GM21515 (cell line): ENCODE results near the gene TAB3.

Experiments used
- ATAC-seq: cut with Tn5 transposase; IDR thresholded peaks from one replicate; pipeline ENCODE4 v1.9.1; 2021; ENCODE audit not compliant: unreplicated experiment

The TAB3 gene, protein sequence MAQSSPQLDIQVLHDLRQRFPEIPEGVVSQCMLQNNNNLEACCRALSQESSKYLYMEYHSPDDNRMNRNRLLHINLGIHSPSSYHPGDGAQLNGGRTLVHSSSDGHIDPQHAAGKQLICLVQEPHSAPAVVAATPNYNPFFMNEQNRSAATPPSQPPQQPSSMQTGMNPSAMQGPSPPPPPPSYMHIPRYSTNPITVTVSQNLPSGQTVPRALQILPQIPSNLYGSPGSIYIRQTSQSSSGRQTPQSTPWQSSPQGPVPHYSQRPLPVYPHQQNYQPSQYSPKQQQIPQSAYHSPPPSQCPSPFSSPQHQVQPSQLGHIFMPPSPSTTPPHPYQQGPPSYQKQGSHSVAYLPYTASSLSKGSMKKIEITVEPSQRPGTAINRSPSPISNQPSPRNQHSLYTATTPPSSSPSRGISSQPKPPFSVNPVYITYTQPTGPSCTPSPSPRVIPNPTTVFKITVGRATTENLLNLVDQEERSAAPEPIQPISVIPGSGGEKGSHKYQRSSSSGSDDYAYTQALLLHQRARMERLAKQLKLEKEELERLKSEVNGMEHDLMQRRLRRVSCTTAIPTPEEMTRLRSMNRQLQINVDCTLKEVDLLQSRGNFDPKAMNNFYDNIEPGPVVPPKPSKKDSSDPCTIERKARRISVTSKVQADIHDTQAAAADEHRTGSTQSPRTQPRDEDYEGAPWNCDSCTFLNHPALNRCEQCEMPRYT

DNA sequence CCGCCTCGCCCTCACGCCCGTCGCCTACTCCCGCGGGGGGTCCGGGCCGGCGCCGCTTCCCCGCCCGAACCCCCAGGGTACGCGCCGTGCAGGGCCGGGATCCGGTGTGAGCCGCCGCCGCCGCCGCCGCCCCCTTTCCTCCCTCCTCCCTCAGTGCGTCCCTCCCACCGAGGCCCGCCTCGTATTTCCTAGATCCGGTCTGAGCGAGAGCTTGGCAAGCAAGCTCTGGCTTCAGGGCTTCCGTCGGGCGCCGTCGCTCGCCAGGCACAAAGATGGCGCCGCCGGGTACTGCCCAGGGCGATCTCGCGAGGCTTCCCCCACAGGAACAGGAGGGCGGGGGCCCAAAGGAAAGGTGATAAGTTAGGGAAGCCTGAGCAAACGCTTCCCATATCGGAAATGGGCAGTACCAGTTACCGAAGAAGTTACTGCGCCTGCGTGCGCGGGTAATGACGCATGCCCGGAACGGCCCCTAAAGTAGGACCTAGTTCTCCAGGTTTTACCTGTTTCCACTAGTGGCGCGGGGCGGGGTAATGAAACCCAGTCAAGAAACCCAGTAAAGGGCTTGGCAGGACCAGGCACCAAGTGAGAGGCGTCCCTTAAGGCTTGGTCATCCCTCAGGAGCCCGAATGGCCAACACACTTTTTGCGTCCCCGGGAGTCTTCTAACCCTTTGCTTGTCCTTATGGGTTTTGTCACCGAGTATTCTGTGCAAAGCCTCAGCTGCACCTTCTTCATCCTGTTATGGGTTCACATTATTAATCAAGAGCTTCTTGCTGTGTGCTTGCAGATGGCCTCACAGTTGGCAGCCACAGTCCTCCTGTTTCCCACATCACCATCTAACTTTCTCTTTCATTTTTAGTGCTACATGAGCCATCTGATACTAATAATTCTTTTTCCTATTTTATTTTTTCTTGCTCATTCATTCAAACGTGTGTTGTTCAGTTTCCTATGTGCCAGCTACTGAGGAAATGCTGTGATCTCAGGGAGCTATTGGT, at the start of gene TAB3:
Gene TAB3 (minus strand): TSS at position 108 of the 994 bp plus-strand sequence. CDS start 29,666 bp downstream, outside the sequence.
- ATAC-seq, result peak; percentile 94

DNA sequence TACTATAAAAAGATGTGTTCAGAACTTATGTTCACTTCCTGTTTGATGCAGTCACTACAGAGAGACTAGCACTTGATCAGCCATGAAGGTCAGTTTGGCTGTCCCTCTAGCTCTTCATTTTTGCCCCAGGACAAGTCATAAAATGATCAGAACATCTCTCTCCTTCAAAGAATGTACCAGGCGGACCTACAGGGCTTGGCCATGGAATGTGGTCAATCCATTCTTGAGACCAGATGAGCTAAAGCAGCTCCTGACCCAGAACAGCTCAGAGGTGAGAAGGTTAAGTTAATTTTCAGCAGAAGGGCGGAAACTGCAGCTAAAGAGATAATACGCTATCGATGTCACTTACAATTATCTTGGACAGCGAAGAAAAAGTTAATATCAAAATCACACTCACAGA, 49.2 kb upstream of the TAB3 start:
- ATAC-seq, result no peak

DNA sequence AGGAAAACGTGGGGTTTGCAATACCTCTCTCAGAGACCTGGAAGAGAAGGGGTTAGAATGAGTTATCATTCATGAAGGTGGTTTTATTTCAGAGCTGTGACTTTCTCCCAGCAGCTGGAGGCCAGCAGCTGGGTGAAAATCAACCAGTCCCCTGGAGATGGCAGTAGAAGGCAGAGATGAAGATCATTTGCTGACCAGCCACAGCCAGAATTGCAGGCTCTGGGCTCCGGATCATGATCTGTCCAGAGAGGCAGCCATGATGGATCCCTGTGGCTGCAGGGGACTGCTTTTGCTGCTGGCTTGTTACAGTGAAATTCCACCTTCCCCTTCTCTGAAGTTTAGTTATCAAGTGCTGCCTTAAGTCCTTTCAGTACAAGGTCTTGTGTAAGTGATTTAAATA, 46.9 kb upstream of the TAB3 start:
- no peak for ATAC-seq

DNA sequence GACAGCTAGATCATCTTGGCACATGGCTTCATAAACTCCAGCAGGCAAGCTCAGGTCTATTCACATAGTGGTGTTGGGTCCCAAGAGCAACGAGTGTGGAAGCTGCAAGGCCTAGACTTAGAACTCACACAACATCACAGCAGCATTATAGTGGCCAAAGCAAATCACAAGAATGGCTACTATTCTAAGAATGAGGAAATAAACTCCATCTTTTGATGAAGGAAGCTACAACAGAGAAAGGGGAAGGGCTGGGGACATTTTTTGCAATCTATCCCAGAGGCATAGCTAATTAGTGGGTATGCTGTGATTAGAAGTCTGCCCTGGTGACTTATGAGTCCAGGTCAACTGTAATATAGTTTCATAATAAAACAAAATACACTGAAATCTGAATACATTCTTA, 42.9 kb upstream of the TAB3 start:
- ATAC-seq, result no peak

DNA sequence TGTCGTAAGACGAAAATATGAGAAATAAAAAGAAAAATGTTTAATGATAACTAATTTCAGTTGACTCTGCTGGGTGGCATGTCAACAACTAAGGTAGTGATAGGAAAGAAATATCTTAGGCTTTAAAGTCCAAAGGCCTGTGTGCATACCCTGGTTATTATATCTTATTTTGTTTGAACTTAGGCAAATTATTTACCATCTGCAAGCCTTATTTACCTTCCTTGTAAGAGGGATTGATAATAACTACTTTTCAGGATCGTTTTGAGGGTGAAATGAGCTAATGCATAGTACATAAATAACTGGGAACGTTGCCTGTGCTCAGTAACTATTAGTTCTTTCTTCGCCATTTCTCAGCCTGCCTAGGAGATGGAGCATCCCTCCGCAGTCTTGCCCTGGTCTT, 41.6 kb upstream of the TAB3 start:
- ATAC-seq, result no peak

DNA sequence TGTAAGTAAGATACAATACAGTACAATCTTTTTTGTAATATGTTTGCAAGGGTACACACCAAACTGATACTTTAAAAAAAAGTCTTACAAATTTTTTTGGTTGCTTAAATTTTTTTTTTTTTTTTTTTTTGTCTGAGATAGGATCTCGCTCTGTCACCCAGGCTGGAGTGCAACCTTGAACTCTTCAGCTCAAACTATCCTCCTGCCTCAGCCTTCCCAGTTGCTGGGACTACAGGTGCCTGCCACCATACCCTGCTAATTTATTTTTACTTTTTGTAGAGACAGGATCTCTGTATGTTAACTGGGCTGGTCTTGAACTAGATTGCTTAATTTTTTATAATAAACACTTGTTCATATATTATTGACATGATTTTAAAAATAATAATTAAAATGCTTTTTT, 41.1 kb upstream of the TAB3 start:
- no peak for ATAC-seq

DNA sequence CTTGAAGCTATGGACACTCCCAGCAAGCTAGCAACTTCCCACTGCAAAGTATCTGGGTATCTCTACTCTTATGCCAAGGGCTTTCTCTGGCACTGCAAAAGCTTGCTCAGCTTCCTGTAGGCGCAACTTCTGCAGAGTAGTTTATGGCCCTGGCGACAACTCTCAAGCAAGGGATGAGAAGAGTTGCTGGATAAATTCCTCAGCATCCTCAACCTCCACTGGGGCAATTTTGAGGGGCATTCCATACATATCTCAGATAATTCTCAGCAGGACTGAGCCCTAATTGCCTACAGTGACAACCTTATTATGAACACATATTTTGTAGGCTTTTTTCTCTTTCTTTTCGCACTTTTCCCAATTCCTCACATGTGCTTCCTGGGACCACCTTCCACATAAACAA, 31.2 kb upstream of the TAB3 start:
- no peak for ATAC-seq

DNA sequence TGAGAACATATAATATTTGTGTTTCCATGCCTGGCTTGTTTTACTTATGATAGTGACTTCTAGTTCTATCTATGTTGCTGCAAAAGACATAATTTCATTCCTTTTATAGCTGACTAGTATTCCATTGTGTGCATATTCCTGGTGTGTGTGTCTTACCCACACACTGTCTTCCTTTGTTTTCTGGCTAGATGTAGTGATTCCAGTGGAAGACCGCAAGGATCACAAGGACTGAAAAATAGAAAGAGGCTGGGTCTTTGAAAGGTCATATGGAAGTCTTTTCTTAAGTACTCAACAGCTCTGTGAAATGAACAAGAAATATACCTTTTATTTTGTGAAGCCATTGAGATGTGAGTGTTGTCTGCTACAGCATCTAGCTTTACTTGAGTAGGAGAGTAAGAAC, 29.4 kb upstream of the TAB3 start:
- no peak for ATAC-seq

DNA sequence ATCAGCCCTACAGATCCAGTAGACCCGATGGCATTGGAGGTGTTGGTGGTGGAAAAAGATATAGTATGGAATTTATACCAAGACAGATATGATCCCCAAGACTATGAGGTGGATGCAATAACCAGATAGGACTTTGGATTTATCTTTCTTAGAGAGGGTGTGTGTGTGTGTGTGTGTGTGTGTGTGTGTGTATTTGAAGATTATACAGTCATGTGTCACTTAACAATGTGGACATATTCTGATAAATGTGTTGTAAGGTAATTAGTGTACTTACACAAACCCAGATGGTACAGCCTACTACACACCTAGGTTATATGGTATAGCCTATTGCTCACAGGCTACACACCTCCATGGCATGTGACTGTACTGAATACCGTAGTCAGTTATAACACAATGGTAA, 24.4 kb upstream of the TAB3 start:
- ATAC-seq, result no peak

DNA sequence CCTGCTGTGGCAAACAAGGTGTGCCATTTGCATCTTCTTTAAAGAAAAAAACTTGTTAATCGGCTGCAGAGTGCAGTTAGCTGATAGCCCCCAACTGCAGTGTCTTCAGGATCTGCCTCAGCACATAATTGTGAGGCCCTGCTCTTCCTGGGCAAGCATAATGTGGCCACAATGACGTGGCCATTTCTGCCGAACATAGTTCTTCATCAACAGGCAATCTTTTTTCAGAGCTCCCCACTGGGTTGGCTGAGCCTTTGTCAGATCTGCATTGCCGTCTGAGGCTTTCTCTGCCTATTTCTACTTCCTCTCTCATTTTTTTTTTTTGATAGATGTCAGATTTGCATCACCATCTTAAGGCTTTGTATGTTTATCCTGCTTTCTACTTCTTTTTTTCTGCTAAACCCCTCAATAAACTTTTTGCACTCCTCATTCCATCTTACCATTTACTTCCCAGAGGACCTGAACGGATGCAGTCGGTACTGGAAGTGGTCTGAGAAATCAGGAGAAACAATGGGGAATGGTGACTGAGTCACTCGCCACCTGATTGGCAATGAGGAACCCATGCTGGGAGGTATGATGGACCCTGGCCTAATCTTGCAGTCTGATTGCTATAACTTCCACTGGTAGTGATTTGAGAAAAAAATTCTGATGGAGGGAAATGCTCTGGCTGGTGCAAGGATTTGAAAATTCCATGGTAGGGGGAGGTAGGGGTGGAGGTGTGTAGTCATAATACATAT, 21.2 kb upstream of the TAB3 start:
- no peak for ATAC-seq

DNA sequence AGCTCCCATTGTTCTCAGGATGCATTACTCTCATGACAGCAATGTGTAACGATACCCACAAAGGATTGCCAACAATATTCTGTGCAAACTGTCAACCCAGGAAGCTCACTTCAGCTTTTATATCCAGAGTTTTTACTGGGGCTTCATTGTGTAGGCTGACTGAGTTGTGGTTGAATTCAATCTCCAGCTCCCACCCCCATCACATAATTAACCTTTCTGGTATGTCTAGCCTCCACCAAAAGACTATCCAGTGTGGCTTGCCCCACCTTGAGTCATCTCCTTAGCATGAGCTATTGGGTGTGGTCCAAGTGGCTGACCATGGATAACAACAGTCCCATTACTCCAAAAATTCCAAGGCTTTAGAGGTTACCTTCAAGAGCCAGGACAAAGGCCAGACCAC, 17.7 kb upstream of the TAB3 start:
- ATAC-seq, result no peak

DNA sequence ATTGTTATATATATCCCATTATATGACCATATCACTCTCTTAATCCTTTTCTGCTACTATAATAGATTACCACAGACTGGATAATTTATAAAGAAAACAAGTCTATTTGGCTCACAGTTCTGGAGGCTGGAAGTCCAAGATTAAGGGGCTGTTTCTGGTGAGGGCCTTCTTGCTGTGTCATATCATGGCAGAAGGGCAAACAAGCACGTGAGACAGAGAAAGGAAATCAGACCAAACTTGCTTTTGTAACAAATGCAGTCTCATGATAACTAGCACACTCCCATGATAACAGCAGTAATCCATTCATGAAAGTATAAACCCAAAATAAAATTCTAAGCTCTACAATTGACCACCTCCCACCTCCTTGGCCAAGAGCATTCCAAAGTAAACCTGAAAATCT, 16.3 kb upstream of the TAB3 start:
- no peak for ATAC-seq

DNA sequence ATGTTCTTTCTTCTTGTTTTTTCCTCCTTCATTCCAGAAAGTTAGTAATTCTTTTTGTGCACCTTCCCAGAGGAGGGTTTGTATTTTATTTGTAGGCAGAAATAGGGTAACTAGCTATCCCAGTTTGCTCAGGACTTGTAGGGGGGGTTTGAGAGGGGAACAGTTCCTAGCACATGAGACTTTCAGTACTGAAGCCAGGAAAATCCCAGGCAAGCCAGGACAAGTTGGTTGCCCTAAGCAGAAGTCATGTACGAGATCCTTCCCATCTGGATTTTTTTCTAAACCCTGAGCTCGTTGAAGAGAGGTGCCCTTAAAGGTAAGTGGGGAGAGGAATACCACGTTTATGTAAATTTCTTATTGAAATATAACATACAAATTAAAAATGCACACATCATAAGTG, 15.6 kb upstream of the TAB3 start:
- no peak for ATAC-seq

DNA sequence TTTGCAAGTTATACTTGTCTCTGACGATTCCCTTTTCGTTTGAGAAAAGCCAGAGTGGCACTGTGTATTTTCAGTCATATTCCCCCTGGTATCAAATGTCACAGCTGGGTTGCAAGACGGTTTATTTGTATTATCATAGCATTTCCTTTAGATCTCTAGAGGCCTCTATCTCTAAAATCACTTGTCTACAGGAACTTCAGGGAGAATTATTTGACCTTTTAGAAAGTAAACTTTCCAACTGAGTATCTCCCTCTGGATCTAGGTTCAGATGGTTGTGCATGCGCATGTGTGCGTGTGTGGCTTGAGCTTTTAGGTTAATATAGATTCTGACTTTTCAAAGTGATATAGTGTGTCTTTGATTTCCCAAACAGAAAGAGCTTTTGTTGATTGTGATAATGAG, 15.1 kb upstream of the TAB3 start:
- ATAC-seq, result no peak

DNA sequence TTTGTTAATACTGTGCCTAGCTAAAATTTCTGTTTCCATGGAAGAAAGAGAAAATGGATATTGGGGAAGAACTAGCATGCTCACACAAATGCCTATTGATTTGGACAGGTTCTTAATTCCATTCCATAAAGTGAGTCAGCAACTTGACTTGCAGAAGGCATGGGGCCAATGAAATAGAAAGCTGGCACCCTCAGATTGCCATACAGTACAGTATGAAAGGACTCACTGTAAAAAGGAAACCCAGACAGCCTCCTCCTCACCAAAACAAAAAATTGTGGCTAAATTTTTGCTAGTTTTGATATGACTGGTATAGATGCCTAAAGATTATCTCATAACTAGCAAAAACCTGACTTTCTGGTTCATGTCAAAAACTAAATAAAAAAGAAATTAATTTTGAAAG, 11.2 kb upstream of the TAB3 start:
- no peak for ATAC-seq

DNA sequence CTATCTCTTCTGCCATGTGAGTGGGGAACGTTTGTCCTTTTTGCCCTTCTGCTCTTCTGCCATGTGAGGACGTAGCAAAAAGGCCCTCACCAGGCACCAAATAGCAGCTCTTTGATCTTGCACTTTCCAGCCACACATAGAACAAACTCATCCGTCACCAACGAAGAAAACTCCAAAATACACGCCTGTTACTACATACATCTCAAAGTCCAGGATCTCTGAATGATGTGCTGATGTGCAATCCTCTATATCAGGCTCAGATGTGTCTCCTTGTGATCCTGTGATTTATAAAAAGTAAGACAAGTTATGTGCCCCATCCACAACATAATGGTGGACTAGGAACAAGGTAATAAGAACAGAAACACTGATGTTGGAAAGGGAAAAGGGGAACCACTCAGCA, 9.8 kb upstream of the TAB3 start:
- no peak for ATAC-seq

DNA sequence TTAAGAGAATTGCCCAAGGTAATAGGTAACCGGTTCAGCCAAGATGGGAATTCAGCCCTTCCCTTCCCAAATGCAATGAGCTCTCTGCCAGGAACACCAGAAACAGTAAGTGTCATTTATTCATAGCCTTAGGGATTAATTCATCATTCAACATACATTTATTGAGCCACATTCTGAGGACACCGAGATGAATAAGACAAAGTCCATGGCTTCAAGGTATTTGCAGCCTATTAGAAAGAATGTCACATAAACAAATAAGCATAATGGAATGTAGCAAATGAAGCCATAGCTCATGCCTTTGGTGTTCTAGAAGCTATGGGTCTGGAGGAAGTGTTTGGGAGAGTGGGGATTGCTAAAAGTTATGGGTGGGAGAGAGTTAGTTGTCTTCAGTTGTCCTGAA, 6.3 kb upstream of the TAB3 start:
- ATAC-seq, result no peak

DNA sequence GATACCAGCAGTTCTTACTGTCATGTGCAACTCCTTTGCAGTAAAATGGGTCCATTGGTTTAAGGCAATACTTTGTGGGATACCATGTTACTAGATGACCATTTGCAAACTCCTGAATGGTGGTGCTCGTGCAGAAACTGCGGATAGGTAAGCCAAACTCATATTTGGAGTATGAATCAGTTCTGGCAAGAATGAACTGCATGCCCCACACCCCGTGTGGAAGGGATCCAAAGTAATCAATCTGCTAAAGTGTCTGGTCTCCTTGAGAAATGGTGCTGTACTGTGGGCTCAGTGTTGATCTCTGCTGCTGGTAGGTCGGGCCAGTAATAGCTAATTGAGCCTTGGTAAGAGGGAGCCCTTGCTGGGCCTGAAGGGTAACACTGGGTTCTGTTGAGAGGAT, 4.2 kb upstream of the TAB3 start:
- no peak for ATAC-seq

DNA sequence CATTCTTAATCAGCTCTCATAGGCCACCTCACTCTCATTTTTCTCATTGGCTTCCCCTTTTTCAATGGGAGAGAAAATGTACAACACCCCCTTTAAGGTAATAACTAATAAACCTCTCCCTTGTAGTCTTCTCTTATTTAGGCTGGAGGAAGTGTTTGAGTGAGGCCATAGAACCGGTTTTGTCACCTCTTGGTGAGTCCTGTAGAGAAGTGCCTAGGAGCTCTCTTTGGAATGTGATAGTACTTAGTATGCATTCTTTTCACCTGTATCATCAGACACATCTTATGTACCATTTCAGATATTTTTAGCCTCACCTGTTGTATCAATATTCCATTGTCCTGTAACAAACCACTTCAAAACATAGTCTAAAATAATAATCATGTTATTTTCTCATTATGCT, 3.5 kb upstream of the TAB3 start:
- ATAC-seq, result no peak

DNA sequence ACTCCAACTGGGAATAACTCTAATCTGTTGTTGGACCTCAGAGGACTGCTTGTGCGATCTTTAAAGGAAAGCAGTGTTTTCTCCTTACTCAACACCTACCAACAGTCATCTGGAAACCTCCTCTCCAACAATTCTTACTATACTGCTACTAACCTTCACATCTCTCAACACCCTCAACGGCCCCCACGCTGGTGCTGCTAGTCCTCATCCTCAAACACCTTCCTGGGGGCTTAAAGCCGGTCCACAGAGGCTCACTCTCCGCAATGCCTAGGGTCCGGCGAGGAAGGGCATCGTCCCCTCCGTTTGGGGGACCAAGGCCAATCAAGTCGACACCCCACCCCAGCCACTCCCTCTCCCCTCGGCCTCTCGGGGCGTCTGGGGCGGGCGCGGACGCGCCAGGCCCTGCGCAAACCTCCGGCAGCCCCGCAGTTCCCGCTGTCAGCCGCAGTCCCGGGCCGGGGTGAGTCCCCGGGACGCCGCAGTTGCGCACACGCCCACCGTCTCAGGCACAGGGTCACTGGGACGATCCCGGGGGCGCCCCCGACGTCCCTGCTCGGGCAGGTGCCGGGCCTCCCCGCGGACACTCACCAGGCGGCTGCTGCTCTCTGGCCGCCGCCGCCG, 418 bp downstream of the TAB3 start:
- ATAC-seq, result peak; percentile 30
